Measurements from ENCODE around the gene MTERF4.

Gene MTERF4

GRCh38 chr2:241087420-241088268, 14.4 kb downstream of the MTERF4 start:
- no peak for DNase-seq

GRCh38 chr2:241084856-241085444, 17.1 kb downstream of the MTERF4 start:
- DNase-seq, result no peak

- DNase-seq, result no peak
Observed at GRCh38 chr2:241083091-241083415, 19.0 kb downstream of the MTERF4 start.

- peak; percentile 3 for DNase-seq
Observed at GRCh38 chr2:241082341-241083090, 19.6 kb downstream of the MTERF4 start.

- DNase-seq, result peak; percentile 3
Observed at GRCh38 chr2:241081643-241082340, 20.3 kb downstream of the MTERF4 start.

GRCh38 chr2:241081190-241081642, 20.9 kb downstream of the MTERF4 start:
- no peak for DNase-seq

- no peak for DNase-seq
Observed at GRCh38 chr2:241080405-241081189, 21.5 kb downstream of the MTERF4 start.

GRCh38 chr2:241074901-241075540, 27.1 kb downstream of the MTERF4 start:
- no peak for DNase-seq

- no peak for DNase-seq
Observed at GRCh38 chr2:241074065-241074818, 27.8 kb downstream of the MTERF4 start.

- DNase-seq, result no peak
Observed at GRCh38 chr2:241073166-241074064, 28.7 kb downstream of the MTERF4 start.

GRCh38 chr2:241072553-241073165, 29.4 kb downstream of the MTERF4 start:
- DNase-seq, result no peak

GRCh38 chr2:241072151-241072550, 29.9 kb downstream of the MTERF4 start:
- no peak for DNase-seq

- DNase-seq, result no peak
Observed at GRCh38 chr2:241071677-241072111, 30.4 kb downstream of the MTERF4 start.

GRCh38 chr2:241070811-241071676, 31.0 kb downstream of the MTERF4 start:
- no peak for DNase-seq

GRCh38 chr2:241070361-241070760, 31.7 kb downstream of the MTERF4 start:
- DNase-seq, result no peak

GRCh38 chr2:241069821-241070281, 32.2 kb downstream of the MTERF4 start:
- no peak for DNase-seq

- no peak for DNase-seq
Observed at GRCh38 chr2:241068942-241069810, 32.9 kb downstream of the MTERF4 start.

Measured in CD4-positive, alpha-beta T cell treated with Interleukin-17A for 4 hours (primary cell).